Fibroblast of skin of scalp (primary cell): ENCODE data around the gene ATP1A3.
"Not testable (repeated sequence)": the region's sequence is repeated elsewhere in the genome, so short reads cannot be mapped to it uniquely, and the experiment has no call there.

Experiments used
- DNase-seq: peaks from one replicate; pipeline ENCODE4 v3.0.0-alpha.2; 2013

Gene ATP1A3

DNA sequence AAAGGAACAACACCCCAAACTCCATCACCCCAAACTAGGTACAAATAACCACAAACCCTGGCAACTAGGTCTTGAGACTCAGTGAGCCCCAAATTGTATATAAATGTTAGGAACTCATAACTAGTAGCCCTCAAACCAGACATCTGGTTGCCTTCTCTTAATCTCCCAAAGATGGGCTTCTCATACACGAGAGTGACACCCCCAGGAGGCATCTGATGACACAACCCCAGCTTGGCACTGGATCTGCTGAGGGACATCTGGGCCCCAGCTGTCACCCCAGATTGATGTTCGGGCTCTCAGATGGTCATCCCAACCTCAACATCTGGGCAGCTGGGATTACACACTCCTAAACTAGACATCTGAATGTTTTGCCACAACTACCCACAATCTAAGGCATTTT lies 49.7 kb downstream of the ATP1A3 start:
- DNase-seq = no peak

GRCh38 chr19:41941410-41942202 lies 52.4 kb downstream of the ATP1A3 start:
- DNase-seq = no peak

DNA sequence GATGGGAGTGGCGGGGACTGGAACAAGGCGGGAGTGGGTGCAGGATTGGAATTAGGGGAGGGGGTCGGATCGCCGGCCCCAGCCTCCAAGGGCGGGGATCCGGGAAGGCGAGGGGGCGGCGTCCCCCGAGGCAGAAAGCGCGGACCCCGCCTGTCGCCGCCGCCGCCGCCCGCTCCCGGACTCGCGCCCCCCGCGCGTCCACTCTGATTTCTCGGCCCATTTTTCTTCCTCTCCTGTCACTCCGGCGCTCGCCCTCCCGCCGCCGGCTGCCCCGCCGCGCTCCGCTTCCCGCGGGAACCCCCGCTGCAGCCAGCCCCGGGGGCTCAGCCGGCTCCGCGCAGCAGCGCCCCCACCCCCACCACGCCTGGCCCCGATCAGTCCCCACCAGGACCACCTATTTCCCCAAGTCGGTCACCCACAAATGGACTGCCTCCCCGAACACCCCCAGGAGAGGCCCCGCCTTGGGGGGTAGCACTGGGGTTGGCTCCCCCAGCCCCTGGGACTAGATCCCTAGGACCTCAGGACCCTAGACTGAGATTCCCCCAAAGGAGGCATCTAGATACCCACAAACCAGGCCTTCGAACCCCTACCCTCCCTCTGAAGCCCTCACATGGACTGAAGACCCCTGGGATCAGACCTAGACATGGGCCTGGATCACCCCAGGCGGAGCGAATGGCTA lies 53.2 kb downstream of the ATP1A3 start:
- DNase-seq = no peak

DNA sequence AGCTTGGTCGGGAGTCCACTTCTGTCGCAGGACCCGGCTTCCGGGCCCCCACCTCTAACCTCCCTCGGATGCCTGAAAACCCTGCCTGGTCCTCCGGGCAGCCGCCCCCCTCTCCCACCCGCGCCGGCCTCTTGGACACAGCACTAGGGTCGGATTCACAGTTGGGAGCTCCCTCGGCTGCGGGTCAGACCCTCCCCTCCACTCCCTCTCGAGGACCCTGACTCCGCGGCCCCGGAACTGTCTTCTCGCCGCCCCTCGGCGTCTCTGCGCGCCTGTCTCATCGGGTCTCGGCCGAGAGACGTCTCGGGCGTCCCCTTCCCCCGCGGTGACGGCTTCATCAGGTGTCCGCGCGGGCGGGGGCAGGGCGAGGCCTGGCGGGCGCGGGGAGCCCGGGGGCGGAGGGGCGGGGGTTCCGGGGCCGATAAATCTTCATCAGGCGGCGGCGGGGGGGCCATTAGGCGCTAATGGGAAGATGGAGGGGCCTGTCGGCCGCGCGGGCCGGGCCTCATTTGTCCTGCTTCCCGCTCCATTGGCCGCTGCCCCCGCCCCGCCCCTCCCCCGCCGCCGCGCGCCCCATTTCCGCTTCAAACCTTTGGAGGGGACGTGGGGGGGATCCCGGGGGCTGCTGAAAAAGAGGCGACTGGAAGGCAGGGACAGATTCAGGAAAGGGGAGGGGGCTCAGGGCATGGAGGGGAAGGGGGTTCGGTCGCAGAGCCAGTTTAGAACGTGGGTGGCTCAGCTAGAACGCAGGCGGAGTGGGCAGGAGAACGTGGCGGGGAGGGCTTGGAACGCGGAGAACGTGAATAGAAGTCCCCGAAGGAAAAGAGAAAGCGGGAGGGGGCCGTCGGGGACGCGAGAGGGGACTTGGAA lies 53.9 kb downstream of the ATP1A3 start:
- peak; percentile 24 for DNase-seq

DNA sequence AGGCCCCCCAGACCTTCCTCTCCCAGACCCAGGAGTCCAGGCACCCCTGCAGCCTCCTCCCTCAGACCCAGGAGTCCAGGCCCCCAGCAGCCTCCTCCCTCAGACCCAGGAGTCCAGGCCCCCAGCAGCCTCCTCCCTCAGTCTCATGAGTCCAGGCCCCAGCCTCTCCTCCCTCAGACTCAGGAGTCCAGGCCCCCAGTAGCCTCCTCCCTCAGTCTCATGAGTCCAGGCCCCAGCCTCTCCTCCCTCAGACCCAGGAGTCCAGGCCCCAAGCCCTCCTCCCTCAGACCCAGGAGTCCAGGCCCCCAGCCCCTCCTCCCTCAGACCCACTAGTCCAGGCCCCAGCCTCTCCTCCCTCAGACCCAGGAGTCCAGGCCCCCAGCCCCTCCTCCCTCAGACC lies 54.8 kb downstream of the ATP1A3 start:
- not testable (repeated sequence) for DNase-seq

DNA sequence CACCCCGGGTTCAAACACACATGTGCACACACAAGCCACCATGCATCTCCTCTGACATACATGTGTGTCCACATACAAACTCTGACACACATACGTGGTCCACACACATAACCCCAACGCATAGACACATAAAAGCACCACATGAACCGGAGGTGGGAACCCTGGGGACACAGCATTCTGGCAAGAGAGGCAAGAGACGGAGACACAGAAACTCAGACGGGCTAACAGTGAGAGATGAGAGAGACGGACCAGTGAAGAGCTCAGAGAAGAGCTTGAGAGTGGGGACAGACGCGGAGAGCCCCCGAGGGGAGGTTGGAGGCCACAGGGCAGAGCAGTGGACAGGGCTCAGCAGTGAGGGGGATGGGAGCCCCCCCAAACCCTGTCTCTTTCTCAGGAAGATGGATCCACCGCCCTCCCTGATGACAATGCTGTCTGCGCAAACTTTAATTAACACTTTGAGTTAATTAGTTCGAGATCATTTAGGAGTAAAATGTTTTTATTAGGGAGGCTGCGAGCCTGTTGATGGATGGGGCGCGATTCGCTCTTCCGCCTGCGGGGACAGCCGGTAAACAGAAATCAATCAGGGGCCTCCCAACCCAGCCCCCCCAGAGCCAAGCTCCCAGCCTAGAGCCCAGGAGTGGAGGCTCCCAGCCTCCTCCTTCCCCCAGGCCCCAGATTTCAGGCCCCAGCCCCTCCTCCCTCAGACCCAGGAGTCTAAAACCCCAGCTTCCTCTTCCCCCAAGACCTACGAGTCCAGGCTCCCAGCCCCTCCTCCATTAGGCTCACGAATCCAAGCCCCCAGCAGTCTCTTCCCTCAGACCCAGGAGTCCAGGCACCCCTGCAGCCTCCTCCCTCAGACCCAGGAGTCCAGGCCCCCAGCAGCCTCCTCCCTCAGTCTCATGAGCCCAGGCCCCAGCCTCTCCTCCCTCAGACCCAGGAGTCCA lies 56.2 kb downstream of the ATP1A3 start:
- DNase-seq = no peak

GRCh38 chr19:41936961-41937360 lies 57.1 kb downstream of the ATP1A3 start:
- no peak for DNase-seq

DNA sequence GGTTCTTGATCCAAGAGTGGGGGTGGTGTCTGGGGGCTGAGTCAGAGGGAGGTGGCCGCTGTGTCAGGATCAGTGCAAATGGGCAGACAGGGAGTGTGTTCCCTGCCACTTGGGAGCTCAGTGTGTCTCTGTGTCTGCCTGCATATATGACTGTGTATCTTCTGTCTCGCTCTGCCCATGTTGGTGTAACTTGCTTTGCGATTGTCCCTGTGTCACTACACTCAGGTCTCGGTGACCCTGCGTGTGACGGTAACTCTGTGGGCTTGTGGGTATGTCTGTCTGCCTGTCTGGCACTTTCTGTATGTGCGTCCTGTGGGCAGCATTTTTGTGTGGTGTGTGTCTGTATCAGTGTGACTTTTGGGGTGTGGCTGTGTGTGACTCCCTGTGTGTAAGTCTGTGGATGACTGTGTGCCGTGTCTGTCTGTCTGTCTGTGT lies 57.6 kb downstream of the ATP1A3 start:
- peak; percentile 36 for DNase-seq

GRCh38 chr19:41935760-41936415 lies 58.1 kb downstream of the ATP1A3 start:
- no peak for DNase-seq

DNA sequence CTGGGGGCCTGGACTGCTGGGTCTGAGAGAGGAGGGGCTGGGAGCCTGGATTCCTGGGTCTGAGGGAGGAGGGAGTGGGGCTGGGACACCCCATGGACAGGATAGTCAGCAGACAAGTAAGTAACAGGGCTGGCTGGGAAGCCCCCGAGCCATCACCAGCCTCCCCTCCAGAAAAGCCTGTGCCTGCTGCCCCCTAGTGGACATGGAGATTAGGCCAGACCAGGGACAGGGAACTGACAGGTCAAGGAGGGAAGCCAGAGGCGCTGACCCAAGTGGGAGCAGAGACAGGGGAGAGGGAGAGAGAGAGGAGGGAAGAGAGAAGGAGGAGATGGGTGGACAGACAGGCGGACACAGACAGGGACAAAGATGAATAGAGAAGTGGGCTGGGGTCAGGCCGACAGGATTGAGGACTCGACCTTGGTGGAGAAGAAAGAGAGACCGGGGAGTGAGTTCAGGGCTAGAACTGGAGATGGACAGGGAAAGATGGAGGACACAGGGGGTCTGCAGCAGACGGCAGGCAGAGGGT lies 59.1 kb downstream of the ATP1A3 start:
- peak; percentile 64 for DNase-seq

DNA sequence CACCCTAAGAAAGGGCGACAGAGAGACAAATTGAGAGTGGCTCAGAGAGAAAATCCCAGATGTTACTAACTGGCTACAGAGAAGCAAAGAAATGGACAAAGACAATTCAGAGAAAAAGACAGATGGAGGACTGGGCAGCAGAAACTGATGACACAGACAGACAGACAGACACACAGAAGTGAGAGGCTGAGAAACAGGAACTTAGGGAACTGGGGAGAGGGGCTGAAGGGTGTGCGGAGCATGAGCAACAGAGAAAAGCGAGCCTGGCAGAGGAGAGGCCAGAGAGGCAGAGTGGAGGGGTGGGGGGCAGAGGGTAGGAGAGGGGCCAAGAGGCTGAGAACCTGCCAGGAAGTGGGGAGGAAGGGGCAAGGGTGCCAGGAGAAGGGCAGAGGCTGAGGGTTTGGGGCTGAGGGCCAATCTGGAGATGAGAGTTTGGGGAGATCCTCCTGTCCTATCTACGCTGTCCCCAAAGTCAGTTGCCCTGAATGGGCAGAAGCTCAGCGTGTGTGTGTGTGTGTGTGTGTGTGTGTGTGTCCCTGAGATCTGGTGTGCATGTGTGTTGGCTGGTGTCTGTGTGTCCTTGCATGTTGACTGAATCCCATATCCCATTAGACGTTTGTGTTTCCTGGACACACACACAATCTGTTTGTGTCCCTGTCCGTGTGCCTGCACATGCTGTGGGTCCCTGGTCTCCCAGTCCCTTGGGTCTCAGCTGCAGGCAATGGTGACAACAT lies 60.2 kb downstream of the ATP1A3 start:
- no peak for DNase-seq

- no peak for DNase-seq
These were observed 61.2 kb downstream of the ATP1A3 start for GRCh38 chr19:41932720-41933332.

GRCh38 chr19:41932259-41932719 lies 61.7 kb downstream of the ATP1A3 start:
- no peak for DNase-seq

DNA sequence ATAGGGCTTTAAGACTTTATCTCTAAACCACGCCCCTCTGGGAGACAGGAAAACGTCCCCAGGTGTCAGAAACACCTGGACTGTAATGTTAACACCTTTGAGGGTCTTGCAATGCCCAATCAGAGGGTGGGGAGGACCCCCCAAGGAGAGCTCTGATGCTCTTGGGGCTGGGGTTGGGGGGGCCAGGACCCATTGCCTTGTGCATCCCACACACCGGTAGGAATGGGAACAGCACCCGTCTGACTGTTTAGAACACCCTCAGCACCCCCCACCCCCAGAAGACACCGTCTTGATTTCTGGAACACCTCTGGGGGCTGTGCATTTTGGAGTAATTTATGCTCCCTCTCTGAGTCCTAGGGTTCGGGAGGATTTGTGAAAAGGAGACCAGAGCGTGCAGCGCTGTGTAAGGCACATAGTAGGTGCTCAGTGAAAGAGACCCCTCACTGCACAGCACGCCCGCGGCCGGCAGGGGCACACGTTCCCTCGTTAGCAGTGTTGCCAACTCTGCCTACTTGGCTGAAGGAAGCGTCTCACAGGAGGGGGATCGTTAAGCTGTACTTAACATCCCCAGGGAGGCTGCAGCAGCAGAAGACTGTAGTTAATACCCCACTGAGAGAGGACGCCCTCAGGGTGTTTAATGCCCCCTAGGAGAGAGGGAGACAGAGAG lies 63.0 kb downstream of the ATP1A3 start:
- DNase-seq = no peak

GRCh38 chr19:41930322-41930722 lies 63.7 kb downstream of the ATP1A3 start:
- no peak for DNase-seq

- no peak for DNase-seq
These were observed 64.4 kb downstream of the ATP1A3 start for GRCh38 chr19:41929536-41930071.

- DNase-seq = no peak
These were observed 65.1 kb downstream of the ATP1A3 start for GRCh38 chr19:41928754-41929535.

DNA sequence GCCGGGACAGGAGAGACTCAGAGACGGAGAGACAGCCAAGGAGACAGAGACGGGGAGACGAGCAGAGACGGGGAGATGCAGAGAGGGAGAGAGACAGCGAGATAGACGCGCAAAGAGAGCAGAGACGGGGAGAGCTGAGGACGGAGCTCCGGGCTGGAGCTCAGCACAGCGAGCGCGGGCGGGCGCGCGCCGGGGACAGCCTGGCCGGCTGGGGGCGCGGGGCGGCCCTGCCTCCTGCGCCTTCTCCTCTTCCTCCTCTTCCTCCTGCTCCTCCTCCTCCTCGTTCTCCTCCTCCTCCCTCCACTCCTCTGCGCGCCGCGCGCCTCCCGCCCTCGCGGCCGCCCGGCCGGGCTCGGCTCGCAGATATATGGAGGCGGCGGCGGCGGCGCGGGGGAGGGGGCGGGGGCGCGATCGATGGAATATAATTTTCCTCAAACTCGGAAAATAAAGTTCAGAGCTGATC lies 65.8 kb downstream of the ATP1A3 start, which contains the start of gene ERFL:
ERFL (minus strand) TSS at position 229 of the 463 bp plus-strand sequence. CDS start 15,530 bp downstream, outside the sequence.
- DNase-seq = no peak
